Measurements from ENCODE around the gene SLC1A2. TPM values are rescaled to one million over a fixed set of nuclear protein-coding genes. Genes with fewer than 3 reads are reported as not detected.

SLC1A2 gene
- total RNA-seq, 1 donor from 2014 or later: 1.9 TPM

GRCh38 chr11:35245786-35246185, 173.6 kb downstream of the SLC1A2 start:
- no peaks in the 10 kb centered on the region for H3K36me3 Mint-ChIP-seq
- no peaks in the 10 kb centered on the region for H3K4me1 Mint-ChIP-seq
- peaks cover 6% of the 10 kb centered on the region for H3K27me3 Mint-ChIP-seq (ENCODE audit: low read depth)
- H3K27ac Mint-ChIP-seq: no peak overlapping the region
- no peak overlapping the region for H3K4me3 Mint-ChIP-seq
- TF ChIP-seq CTCF (IDR thresholded peaks at IDR 0.05; ENCODE audit: unreplicated experiment): no peak
- peaks cover 4% of the 10 kb centered on the region for H3K9me3 Mint-ChIP-seq
- no peak for DNase-seq (ENCODE audit: low spot score in 2 of 2, unreplicated experiment in 2 of 2)

- Mint-ChIP-seq H3K27ac (no peak overlapping the region), H3K4me3 (no peak overlapping the region), H3K27me3 (ENCODE audit: low read depth) (peaks cover 9% of the 10 kb centered on the region), H3K4me1 (no peaks in the 10 kb centered on the region), H3K9me3 (peaks cover 4% of the 10 kb centered on the region), H3K36me3 (no peaks in the 10 kb centered on the region)
- TF ChIP-seq CTCF (IDR thresholded peaks at IDR 0.05; ENCODE audit: unreplicated experiment): no peak
- no peak for DNase-seq (ENCODE audit: low spot score in 2 of 2, unreplicated experiment in 2 of 2)
Measured at GRCh38 chr11:35245056-35245455, 174.3 kb downstream of the SLC1A2 start.

- Mint-ChIP-seq H3K27me3 (ENCODE audit: low read depth) (peaks cover 13% of the 10 kb centered on the region), H3K4me3 (no peak overlapping the region), H3K4me1 (no peaks in the 10 kb centered on the region), H3K9me3 (peaks cover 4% of the 10 kb centered on the region), H3K27ac (no peak overlapping the region), H3K36me3 (no peaks in the 10 kb centered on the region)
- DNase-seq (ENCODE audit: low spot score in 2 of 2, unreplicated experiment in 2 of 2): no peak
- TF ChIP-seq CTCF (IDR thresholded peaks at IDR 0.05; ENCODE audit: unreplicated experiment): no peak
Measured at GRCh38 chr11:35243774-35244173, 175.6 kb downstream of the SLC1A2 start.

- Mint-ChIP-seq H3K9me3 (peaks cover 4% of the 10 kb centered on the region), H3K27ac (no peak overlapping the region), H3K4me3 (no peak overlapping the region), H3K4me1 (peaks cover 5% of the 10 kb centered on the region), H3K36me3 (no peaks in the 10 kb centered on the region), H3K27me3 (ENCODE audit: low read depth) (peaks cover 16% of the 10 kb centered on the region)
- no peak for DNase-seq (ENCODE audit: low spot score in 2 of 2, unreplicated experiment in 2 of 2)
- no peak for TF ChIP-seq CTCF (IDR thresholded peaks at IDR 0.05; ENCODE audit: unreplicated experiment)
Measured at GRCh38 chr11:35242412-35243242, 176.7 kb downstream of the SLC1A2 start.

- Mint-ChIP-seq H3K27ac (no peak overlapping the region), H3K4me3 (no peak overlapping the region), H3K9me3 (peaks cover 4% of the 10 kb centered on the region), H3K36me3 (no peaks in the 10 kb centered on the region), H3K4me1 (peaks cover 5% of the 10 kb centered on the region), H3K27me3 (ENCODE audit: low read depth) (peaks cover 16% of the 10 kb centered on the region)
- DNase-seq (ENCODE audit: low spot score in 2 of 2, unreplicated experiment in 2 of 2): no peak
- TF ChIP-seq CTCF (IDR thresholded peaks at IDR 0.05; ENCODE audit: unreplicated experiment): no peak
Measured at GRCh38 chr11:35241531-35241930, 177.8 kb downstream of the SLC1A2 start.

Measured in mesothelial cell of epicardium (in vitro differentiated cells).